ENCODE data around the gene SLC34A2.

SLC34A2 gene

GRCh38 chr4:25712611-25713010 is 57.0 kb downstream of the SLC34A2 start:
- DNase-seq = no peak
- Histone ChIP-seq H3K9me3 (replicated peaks; ENCODE audit: insufficient read depth, low read length) (no peaks in the 10 kb centered on the region), H3F3A (ENCODE audit: insufficient read depth, low read length) (no peaks in the 10 kb centered on the region), H3K9ac (ENCODE audit: low read length) (no peak overlapping the region), H3K79me2 (ENCODE audit: low read length) (no peaks in the 10 kb centered on the region), H2AFZ (ENCODE audit: low read length) (no peak overlapping the region), H3K27me3 (replicated peaks; ENCODE audit: insufficient read depth, low read length) (no peaks in the 10 kb centered on the region), H3K9me2 (replicated peaks; ENCODE audit: insufficient read depth, low read length) (no peaks in the 10 kb centered on the region), H3K4me2 (ENCODE audit: low read depth, low read length) (no peak overlapping the region), H3K4me1 (ENCODE audit: low read length) (no peaks in the 10 kb centered on the region), H3K4me3 (ENCODE audit: low read length) (no peak overlapping the region), H4K20me1 (ENCODE audit: insufficient read depth, low read length) (no peaks in the 10 kb centered on the region), H3K27ac (ENCODE audit: low read length) (no peak overlapping the region), H3K36me3 (replicated peaks; ENCODE audit: insufficient read depth, low read length) (no peaks in the 10 kb centered on the region)
- no peak for TF ChIP-seq CTCF (IDR thresholded peaks at IDR 0.05; ENCODE audit: low read length)
- TF ChIP-seq EZH2phosphoT487 (IDR thresholded peaks at IDR 0.05; ENCODE audit: low read length) = no peak
- no peak for TF ChIP-seq EZH2 (optimal IDR thresholded peaks at IDR 0.05; ENCODE audit: low read depth, low read length)

GRCh38 chr4:25713812-25714211 is 58.2 kb downstream of the SLC34A2 start:
- H3K4me2 ChIP-seq (ENCODE audit: low read depth, low read length) = no peak overlapping the region
- H2AFZ ChIP-seq (ENCODE audit: low read length) = no peak overlapping the region
- H3K36me3 ChIP-seq (replicated peaks; ENCODE audit: insufficient read depth, low read length) = no peaks in the 10 kb centered on the region
- no peaks in the 10 kb centered on the region for H3K9me2 ChIP-seq (replicated peaks; ENCODE audit: insufficient read depth, low read length)
- H3K9ac ChIP-seq (ENCODE audit: low read length) = no peak overlapping the region
- no peak overlapping the region for H3K27ac ChIP-seq (ENCODE audit: low read length)
- H3K4me3 ChIP-seq (ENCODE audit: low read length) = no peak overlapping the region
- H4K20me1 ChIP-seq (ENCODE audit: insufficient read depth, low read length) = no peaks in the 10 kb centered on the region
- no peaks in the 10 kb centered on the region for H3K27me3 ChIP-seq (replicated peaks; ENCODE audit: insufficient read depth, low read length)
- no peaks in the 10 kb centered on the region for H3K4me1 ChIP-seq (ENCODE audit: low read length)
- no peaks in the 10 kb centered on the region for H3K79me2 ChIP-seq (ENCODE audit: low read length)
- no peak for TF ChIP-seq EZH2 (optimal IDR thresholded peaks at IDR 0.05; ENCODE audit: low read depth, low read length)
- TF ChIP-seq CTCF (IDR thresholded peaks at IDR 0.05; ENCODE audit: low read length) = no peak
- TF ChIP-seq EZH2phosphoT487 (IDR thresholded peaks at IDR 0.05; ENCODE audit: low read length) = no peak
- no peaks in the 10 kb centered on the region for H3F3A ChIP-seq (ENCODE audit: insufficient read depth, low read length)
- no peak for DNase-seq
- no peaks in the 10 kb centered on the region for H3K9me3 ChIP-seq (replicated peaks; ENCODE audit: insufficient read depth, low read length)

GRCh38 chr4:25722964-25723363 is 67.3 kb downstream of the SLC34A2 start:
- Histone ChIP-seq H3K9me2 (replicated peaks; ENCODE audit: insufficient read depth, low read length) (no peaks in the 10 kb centered on the region), H3K36me3 (replicated peaks; ENCODE audit: insufficient read depth, low read length) (no peaks in the 10 kb centered on the region), H3K79me2 (ENCODE audit: low read length) (no peaks in the 10 kb centered on the region), H3K27ac (ENCODE audit: low read length) (no peak overlapping the region), H3K9me3 (replicated peaks; ENCODE audit: insufficient read depth, low read length) (no peaks in the 10 kb centered on the region), H3F3A (ENCODE audit: insufficient read depth, low read length) (no peaks in the 10 kb centered on the region), H3K4me2 (ENCODE audit: low read depth, low read length) (no peak overlapping the region), H4K20me1 (ENCODE audit: insufficient read depth, low read length) (no peaks in the 10 kb centered on the region), H3K9ac (ENCODE audit: low read length) (no peak overlapping the region), H3K4me3 (ENCODE audit: low read length) (no peak overlapping the region), H3K27me3 (replicated peaks; ENCODE audit: insufficient read depth, low read length) (no peaks in the 10 kb centered on the region), H2AFZ (ENCODE audit: low read length) (no peak overlapping the region), H3K4me1 (ENCODE audit: low read length) (no peaks in the 10 kb centered on the region)
- DNase-seq = no peak
- no peak for TF ChIP-seq EZH2 (optimal IDR thresholded peaks at IDR 0.05; ENCODE audit: low read depth, low read length)

GRCh38 chr4:25723409-25723808 is 67.8 kb downstream of the SLC34A2 start:
- Histone ChIP-seq H2AFZ (ENCODE audit: low read length) (no peak overlapping the region), H3K79me2 (ENCODE audit: low read length) (no peaks in the 10 kb centered on the region), H3F3A (ENCODE audit: insufficient read depth, low read length) (no peaks in the 10 kb centered on the region), H3K36me3 (replicated peaks; ENCODE audit: insufficient read depth, low read length) (no peaks in the 10 kb centered on the region), H3K4me3 (ENCODE audit: low read length) (no peak overlapping the region), H4K20me1 (ENCODE audit: insufficient read depth, low read length) (no peaks in the 10 kb centered on the region), H3K4me2 (ENCODE audit: low read depth, low read length) (no peak overlapping the region), H3K27ac (ENCODE audit: low read length) (no peak overlapping the region), H3K9me2 (replicated peaks; ENCODE audit: insufficient read depth, low read length) (no peaks in the 10 kb centered on the region), H3K4me1 (ENCODE audit: low read length) (no peaks in the 10 kb centered on the region), H3K27me3 (replicated peaks; ENCODE audit: insufficient read depth, low read length) (no peaks in the 10 kb centered on the region), H3K9me3 (replicated peaks; ENCODE audit: insufficient read depth, low read length) (no peaks in the 10 kb centered on the region), H3K9ac (ENCODE audit: low read length) (no peak overlapping the region)
- no peak for TF ChIP-seq EZH2 (optimal IDR thresholded peaks at IDR 0.05; ENCODE audit: low read depth, low read length)
- TF ChIP-seq CTCF (IDR thresholded peaks at IDR 0.05; ENCODE audit: low read length) = no peak
- TF ChIP-seq EZH2phosphoT487 (IDR thresholded peaks at IDR 0.05; ENCODE audit: low read length) = no peak
- DNase-seq = no peak

Measured in MM.1S (cell line).